GM13976 (cell line): ENCODE measurements around the gene MICAL1.
"Not testable (repeated sequence)": the region's sequence is repeated elsewhere in the genome, so short reads cannot be mapped to it uniquely, and the experiment has no call there.

Experiments used
- DNase-seq: peaks from one replicate; pipeline ENCODE4 v3.0.0; 2012; ENCODE audit warnings: low spot score
- in situ Hi-C: fragments of 300-500 bp; cut with MboI; formaldehyde crosslinking; loops from one replicate; pipeline ENCODE4 v1.12.0; 2022; ENCODE audit warnings: low sequenced_read_pairs, mixed read lengths, inconsistent platforms; ENCODE audit not compliant: unreplicated experiment
- TF ChIP-seq, protein P1 (sequence below): IDR thresholded peaks from 2 replicates; pipeline ENCODE4 v1.5.1; 2012; ENCODE audit warnings: borderline replicate concordance, mild to moderate bottlenecking; ENCODE audit not compliant: insufficient read depth; ENCODE audit errors: extremely low read depth, missing control alignments, control extremely low read depth

MICAL1 gene

GRCh38 chr6:109469591-109470189, 14.1 kb upstream of the MICAL1 start:
- no peak for DNase-seq
- in situ Hi-C loops = no loop called here
- TF ChIP-seq, protein P1, sequence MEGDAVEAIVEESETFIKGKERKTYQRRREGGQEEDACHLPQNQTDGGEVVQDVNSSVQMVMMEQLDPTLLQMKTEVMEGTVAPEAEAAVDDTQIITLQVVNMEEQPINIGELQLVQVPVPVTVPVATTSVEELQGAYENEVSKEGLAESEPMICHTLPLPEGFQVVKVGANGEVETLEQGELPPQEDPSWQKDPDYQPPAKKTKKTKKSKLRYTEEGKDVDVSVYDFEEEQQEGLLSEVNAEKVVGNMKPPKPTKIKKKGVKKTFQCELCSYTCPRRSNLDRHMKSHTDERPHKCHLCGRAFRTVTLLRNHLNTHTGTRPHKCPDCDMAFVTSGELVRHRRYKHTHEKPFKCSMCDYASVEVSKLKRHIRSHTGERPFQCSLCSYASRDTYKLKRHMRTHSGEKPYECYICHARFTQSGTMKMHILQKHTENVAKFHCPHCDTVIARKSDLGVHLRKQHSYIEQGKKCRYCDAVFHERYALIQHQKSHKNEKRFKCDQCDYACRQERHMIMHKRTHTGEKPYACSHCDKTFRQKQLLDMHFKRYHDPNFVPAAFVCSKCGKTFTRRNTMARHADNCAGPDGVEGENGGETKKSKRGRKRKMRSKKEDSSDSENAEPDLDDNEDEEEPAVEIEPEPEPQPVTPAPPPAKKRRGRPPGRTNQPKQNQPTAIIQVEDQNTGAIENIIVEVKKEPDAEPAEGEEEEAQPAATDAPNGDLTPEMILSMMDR = no peak

DNA sequence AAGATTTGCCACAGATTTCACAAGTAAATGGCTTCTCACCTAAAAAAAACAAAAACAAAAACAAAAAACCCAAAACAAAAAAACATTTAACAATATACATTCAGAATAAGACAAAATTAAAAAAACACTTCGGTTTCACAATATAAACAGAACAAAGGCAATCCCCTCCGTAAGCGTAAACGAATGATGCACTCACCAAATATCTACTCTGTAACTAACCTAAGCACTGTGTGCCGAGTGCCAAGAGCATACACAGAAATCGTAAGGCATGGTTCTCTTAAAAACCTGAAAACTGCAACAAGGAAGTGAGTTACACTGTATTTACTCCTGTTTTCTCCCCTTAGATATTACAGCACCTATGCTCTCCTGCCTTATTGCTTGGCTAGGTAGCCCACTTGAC, 12.1 kb upstream of the MICAL1 start:
- in situ Hi-C loops = no loop called here
- no peak for DNase-seq

DNA sequence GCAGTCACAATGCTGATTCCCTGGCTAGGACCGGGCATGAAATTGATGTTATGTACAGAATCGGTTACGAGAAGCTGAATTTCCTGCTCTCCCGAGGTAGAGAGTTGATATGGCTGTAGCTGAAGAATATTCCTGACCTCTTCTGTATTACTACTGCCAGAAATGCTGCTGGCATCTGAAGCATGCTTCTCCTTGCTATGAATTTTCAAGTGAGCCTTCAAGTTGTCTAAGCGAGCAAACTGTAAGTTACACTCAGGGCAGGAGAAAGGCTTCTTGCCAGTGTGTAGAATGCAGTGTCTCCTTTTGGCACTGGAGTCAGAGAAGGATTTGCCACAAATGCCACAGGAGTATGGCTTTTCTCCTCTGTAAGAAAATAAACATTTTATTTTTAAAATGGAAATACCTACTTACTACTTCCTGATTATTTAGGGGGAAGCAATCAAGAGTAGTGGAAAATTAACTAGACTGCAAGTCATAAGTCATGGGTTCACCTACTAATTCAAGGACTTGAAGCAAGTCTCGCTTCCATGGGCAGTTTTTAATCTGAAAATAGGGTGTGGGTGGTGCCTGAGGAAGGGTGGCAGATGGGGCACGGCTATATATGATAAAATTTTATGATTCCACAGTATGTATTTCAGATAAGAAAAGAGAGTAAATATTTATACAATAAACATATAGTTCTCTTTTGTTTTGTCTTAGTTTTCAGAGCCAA, 10.8 kb upstream of the MICAL1 start:
- no peak for DNase-seq
- in situ Hi-C loops = no loop called here
- TF ChIP-seq, protein P1 = no peak

More for the DNA sequence above, 12.1 kb upstream of the MICAL1 start:
- TF ChIP-seq, protein P1 = no peak

- DNase-seq = no peak
- in situ Hi-C loops = no loop called here
- TF ChIP-seq, protein P1 = no peak
These were observed 10.2 kb upstream of the MICAL1 start for GRCh38 chr6:109465772-109466171.

- DNase-seq = no peak
- in situ Hi-C loops = no loop called here
- TF ChIP-seq, protein P1 = no peak
These were observed 6.4 kb upstream of the MICAL1 start for GRCh38 chr6:109461733-109462526.

DNA sequence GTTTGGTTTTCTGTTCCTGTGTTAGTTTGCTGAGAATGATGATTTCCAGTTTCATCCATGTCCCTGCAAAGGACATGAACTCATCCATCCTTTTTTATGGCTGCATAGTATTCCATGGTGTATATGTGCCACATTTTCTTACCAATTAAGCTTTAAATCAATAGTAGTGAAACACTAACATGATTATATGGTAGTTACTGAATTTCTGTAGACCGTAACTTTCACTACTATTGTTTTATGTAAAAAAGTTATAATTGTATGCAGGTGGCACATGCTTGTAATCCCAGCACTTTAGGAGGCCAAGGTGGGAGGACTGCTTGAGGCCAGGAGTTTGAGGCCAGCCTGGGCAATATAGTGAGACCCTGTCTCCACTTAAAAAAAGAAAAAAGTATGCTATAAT, 5.6 kb upstream of the MICAL1 start:
- DNase-seq, in situ Hi-C loops: not testable (repeated sequence)
